Measurements from ENCODE around the gene MDM2. TPM values are rescaled to one million over a fixed set of nuclear protein-coding genes. Genes with fewer than 3 reads are reported as not detected.
"Not testable (repeated sequence)": the region's sequence is repeated elsewhere in the genome, so short reads cannot be mapped to it uniquely, and the experiment has no call there.

MDM2 gene
- total and polyA plus RNA-seq, 5 experiments from 2014 or later, result 7.6 to 90.4 (median 17.9) TPM

DNA sequence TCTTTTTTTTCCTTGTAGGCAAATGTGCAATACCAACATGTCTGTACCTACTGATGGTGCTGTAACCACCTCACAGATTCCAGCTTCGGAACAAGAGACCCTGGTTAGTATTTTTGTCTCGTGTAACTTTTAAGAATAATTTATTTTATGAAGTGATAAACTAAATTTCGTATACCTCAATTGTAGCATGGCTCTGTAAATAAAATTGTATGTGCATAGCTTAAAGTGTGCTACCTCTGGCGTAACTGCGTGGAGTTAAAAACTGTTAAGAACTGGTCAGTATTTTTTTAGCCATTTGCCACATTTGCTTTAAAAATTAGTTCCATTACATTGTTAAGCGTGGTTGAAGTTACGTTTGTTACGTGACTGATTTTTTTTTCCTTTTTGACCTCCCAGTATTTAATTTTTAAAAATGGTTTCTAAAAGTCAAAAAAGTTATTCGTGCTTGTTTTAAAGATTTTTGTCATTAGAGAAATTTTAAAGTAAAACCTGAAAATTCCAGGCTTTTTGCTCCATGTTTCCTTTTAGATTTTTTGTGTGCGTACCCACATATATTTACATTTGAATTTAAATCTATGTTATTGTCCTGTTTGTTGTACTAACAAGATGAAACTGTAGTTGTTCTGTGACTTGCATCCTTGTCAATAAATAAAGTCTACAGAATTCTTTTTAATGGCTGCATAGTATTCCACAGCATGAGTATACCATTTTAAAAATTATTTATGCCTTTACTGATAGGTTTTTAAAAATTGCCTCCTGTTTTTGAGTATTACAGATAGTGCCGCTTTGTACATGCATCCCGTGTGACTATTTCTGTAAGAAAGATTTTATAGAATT lies 1.4 kb downstream of the MDM2 start:
- Mint-ChIP-seq H3K27ac (peak overlapping the region; percentile 94 to 99 (median 98)), H3K9me3 (no peaks in the 10 kb centered on the region), H3K4me1 (peaks cover 10 to 49% (median 35%) of the 10 kb centered on the region in 4 donors), H3K27me3 (no peaks in the 10 kb centered on the region), H3K4me3 (peak overlapping the region; percentile 89 to 97 (median 94)), H3K36me3 (peaks cover 5 to 43% (median 6%) of the 10 kb centered on the region in 3 donors)
- POLR2A ChIA-PET, result interaction anchor here (1.1 to 3.3 kb wide), 4 partner anchors 10 to 1540 kb away, joined by 4 to 57 read pairs (median 10); partner anchors contain the start of genes CAND1 and SLC35E3
- DNase-seq (no peak), ATAC-seq (no peak)

DNA sequence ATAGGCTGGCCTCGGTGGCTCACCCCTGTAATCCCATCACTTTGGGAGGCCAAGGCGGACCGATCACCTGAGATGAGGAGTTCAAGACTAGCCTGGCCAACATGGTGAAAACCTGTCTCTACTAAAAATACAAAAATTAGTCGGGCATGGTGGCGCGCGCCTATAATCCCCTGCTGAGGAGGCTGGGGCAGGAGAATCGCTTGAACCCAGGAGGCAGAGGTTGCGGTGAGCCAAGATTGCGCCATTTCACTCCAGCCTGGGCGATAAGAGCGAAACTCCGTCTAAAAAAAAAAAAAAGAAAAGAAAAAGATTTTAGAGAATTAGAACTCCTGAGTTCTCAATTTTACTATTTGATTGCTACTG lies 2.0 kb downstream of the MDM2 start:
- H3K4me1 Mint-ChIP-seq, result peaks cover 11 to 55% (median 41%) of the 10 kb centered on the region in 4 donors
- H3K36me3 Mint-ChIP-seq, result peaks cover 5 to 49% (median 7%) of the 10 kb centered on the region in 3 donors
- POLR2A ChIA-PET, result not testable (repeated sequence)

DNA sequence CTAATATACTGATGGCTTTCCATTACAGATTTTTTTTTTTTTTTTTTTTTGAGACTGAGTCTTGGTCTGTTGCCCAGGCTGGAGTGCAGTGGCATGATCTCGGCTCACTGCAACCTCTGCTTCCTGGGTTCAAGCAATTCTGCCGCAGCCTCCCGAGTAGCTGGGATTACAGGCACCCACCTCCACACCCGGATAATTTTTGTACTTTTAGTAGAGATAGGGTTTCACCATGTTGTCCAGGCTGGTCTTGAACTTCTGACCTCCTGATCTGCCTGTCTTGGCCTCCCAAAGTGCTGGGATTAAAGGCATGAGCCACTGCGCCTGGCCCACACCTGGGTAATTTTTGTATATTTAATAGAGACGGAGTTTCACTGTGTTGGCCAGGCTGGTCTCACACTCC lies 3.6 kb downstream of the MDM2 start:
- Mint-ChIP-seq H3K36me3 (peaks cover 5 to 63% (median 9%) of the 10 kb centered on the region in 3 donors), H3K4me3 (peak overlapping the region in 1 of 10 donors; percentile 32), H3K27ac (peak overlapping the region in 5 of 10 donors; percentile 36 to 73 (median 42)), H3K4me1 (peaks cover 15 to 65% (median 47%) of the 10 kb centered on the region in 4 donors)
- H3K9me3 Mint-ChIP-seq, H3K27me3 Mint-ChIP-seq, DNase-seq, ATAC-seq: not testable (repeated sequence)
- POLR2A ChIA-PET, result interaction anchor here (0.7 kb wide), 1 partner anchor 31 kb away, joined by 3 read pairs; no protein-coding TSS in a partner anchor

More for the DNA sequence above, 2.0 kb downstream of the MDM2 start:
- Mint-ChIP-seq H3K4me3 (peak overlapping the region; percentile 22 to 96 (median 90)), H3K27ac (peak overlapping the region in 6 of 10 donors; percentile 40 to 98 (median 78))
- H3K27me3 Mint-ChIP-seq, DNase-seq, H3K9me3 Mint-ChIP-seq, ATAC-seq: not testable (repeated sequence)

- ATAC-seq, result no peak
- H3K9me3 Mint-ChIP-seq, result no peaks in the 10 kb centered on the region
- H3K4me1 Mint-ChIP-seq, result peaks cover 11 to 63% (median 41%) of the 10 kb centered on the region in 4 donors
- peak overlapping the region in 9 of 10 donors; percentile 1 to 66 (median 49) for H3K27ac Mint-ChIP-seq
- POLR2A ChIA-PET, result interaction anchor here (1.1 kb wide), 1 partner anchor 9 kb away, joined by 5 read pairs; no protein-coding TSS in a partner anchor
- peaks cover 5 to 72% (median 9%) of the 10 kb centered on the region in 3 donors for H3K36me3 Mint-ChIP-seq
- no peak for DNase-seq
- no peaks in the 10 kb centered on the region for H3K27me3 Mint-ChIP-seq
- peak overlapping the region in 4 of 10 donors; percentile 12 to 34 (median 26) for H3K4me3 Mint-ChIP-seq
Measured at GRCh38 chr12:68812553-68813241, 4.7 kb downstream of the MDM2 start.

DNA sequence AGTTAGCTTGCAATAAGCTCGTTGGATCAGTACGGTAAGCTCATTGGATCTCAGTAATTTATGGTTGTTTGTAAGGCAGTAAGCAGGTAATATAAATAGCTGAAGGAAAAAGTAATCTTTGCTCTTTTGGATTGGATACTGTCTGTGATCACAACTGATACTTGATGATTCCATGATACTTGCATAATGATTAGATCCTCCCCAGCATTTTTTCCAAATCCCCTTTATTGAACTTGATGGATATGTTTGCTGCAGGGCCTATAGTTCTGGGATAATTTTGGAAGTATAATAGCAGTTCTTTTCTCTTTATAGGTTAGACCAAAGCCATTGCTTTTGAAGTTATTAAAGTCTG lies 5.2 kb downstream of the MDM2 start:
- POLR2A ChIA-PET, result interaction anchor here (1.1 kb wide), 1 partner anchor 8 kb away, joined by 5 read pairs; no protein-coding TSS in a partner anchor
- no peaks in the 10 kb centered on the region for H3K9me3 Mint-ChIP-seq
- H3K27me3 Mint-ChIP-seq, result no peaks in the 10 kb centered on the region
- ATAC-seq (no peak), DNase-seq (no peak)
- peaks cover 5 to 72% (median 9%) of the 10 kb centered on the region in 3 donors for H3K36me3 Mint-ChIP-seq
- peak overlapping the region in 4 of 10 donors; percentile 4 to 55 (median 28) for H3K27ac Mint-ChIP-seq
- H3K4me3 Mint-ChIP-seq, result peak overlapping the region in 1 of 10 donors; percentile 25
- peaks cover 11 to 63% (median 41%) of the 10 kb centered on the region in 4 donors for H3K4me1 Mint-ChIP-seq

- POLR2A ChIA-PET, result no interaction called here
- Mint-ChIP-seq H3K36me3 (peaks cover 0 to 81% (median 14%) of the 10 kb centered on the region in 3 donors), H3K4me3 (peak overlapping the region in 3 of 10 donors; percentile 1 to 42 (median 20)), H3K9me3 (no peaks in the 10 kb centered on the region), H3K27me3 (no peaks in the 10 kb centered on the region), H3K27ac (peak overlapping the region in 7 of 10 donors; percentile 1 to 50 (median 25)), H3K4me1 (peaks cover 10 to 60% (median 38%) of the 10 kb centered on the region in 4 donors)
- ATAC-seq, result no peak
- no peak for DNase-seq
Measured at GRCh38 chr12:68814490-68815231, 6.7 kb downstream of the MDM2 start.

DNA sequence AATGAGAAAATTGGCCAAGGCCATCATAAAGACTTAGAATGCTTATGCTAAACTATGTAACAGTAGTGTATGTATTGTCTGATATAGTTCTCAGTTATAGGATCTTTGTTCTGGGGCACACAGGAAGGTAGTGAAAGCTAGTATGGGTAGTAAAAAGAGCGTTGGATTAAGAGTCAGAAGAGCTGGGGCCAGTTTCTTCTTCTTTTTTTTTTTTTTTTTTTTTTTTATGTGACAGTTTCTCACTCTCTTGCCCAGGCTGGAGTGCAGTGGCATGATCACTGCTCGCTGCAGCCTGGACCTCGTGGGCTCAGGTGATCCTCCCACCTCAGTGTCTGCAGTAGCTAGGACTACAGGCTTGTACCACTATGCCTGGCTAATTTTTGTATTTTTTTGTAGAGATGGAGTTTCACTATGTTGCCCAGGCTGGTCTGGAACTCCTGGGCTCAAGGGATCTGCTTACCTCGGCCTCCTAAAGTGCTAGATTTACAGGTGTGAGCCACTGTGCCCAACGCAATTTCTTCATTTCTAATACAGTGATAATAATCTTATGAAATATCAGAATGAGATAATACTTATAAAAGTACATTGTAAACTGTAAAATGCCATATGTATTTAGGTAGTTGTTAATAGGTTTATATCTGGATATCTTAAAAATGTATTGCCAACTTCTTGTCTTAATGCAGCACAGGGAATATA lies 7.4 kb downstream of the MDM2 start:
- no peaks in the 10 kb centered on the region for H3K9me3 Mint-ChIP-seq
- POLR2A ChIA-PET, result interaction anchor here (0.6 kb wide), 2 partner anchors 12 to 24 kb away, joined by 3 to 8 read pairs; no protein-coding TSS in a partner anchor
- DNase-seq, result no peak
- peak overlapping the region in 5 of 10 donors; percentile 1 to 42 (median 20) for H3K4me3 Mint-ChIP-seq
- peaks cover 10 to 63% (median 37%) of the 10 kb centered on the region in 4 donors for H3K4me1 Mint-ChIP-seq
- H3K27ac Mint-ChIP-seq, result peak overlapping the region in 6 of 10 donors; percentile 2 to 50 (median 18)
- ATAC-seq, result no peak
- H3K27me3 Mint-ChIP-seq, result no peaks in the 10 kb centered on the region
- peaks cover 0 to 82% (median 12%) of the 10 kb centered on the region in 3 donors for H3K36me3 Mint-ChIP-seq

DNA sequence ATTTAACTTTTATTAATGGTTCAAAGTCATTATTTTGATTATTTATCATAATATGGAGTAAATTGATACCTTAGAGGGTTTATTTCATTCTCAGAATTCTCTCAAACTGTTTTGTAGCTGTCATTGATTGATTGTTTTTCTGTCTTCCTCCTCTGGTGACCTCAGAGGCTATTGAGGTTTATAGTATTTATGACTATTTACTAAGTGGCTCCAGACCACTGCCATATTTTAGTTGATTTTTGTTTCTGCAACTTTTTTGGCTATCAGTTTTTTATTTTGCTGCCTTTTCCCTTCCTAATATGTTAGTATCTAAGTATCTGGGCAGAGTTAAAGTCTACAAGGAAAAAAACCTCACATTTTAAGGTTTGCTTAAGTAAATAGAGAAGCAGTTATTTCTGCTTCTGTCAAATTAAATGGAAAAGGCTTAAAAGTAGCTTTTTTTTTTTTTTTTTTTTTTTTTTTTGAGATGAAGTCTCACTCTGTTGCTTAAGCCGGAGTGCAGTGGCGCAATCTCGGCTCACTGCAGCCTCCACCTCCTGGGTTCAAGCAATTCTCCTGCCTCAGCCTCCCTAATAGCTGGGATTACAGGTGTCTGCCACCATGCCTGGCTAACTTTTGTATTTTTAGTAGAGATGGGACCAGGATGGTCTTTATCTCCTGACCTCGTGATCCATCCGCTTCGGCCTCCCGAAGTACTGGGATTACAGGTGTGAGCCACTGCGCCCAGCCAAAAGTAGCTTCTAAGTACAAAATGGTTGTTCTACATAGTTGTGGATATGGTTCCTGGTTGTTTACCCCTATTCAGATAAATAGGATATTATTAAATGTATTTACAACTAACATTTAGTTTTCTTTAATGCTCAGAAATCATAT lies 8.2 kb downstream of the MDM2 start:
- peaks cover 8 to 63% (median 36%) of the 10 kb centered on the region in 4 donors for H3K4me1 Mint-ChIP-seq
- DNase-seq, result no peak
- POLR2A ChIA-PET, result interaction anchor here (0.6 to 2.7 kb wide), 3 partner anchors 9 to 23 kb away, joined by 3 to 10 read pairs (median 8); partner anchors contain the start of gene MDM2
- H3K9me3 Mint-ChIP-seq, result no peaks in the 10 kb centered on the region
- no peaks in the 10 kb centered on the region for H3K27me3 Mint-ChIP-seq
- peak overlapping the region in 4 of 10 donors; percentile 15 to 75 (median 47) for H3K27ac Mint-ChIP-seq
- H3K36me3 Mint-ChIP-seq, result peaks cover 0 to 83% (median 12%) of the 10 kb centered on the region in 3 donors
- H3K4me3 Mint-ChIP-seq, result no peak overlapping the region
- no peak for ATAC-seq

- Mint-ChIP-seq H3K36me3 (peaks cover 0 to 84% (median 18%) of the 10 kb centered on the region in 3 donors), H3K27ac (peak overlapping the region in 1 of 10 donors; percentile 78), H3K4me1 (peaks cover 5 to 44% (median 21%) of the 10 kb centered on the region in 4 donors)
- POLR2A ChIA-PET, result interaction anchor here (1.5 kb wide), 1 partner anchor 11 kb away, joined by 9 read pairs; the partner anchor contains the start of gene MDM2
- DNase-seq, H3K9me3 Mint-ChIP-seq, ATAC-seq, H3K27me3 Mint-ChIP-seq, H3K4me3 Mint-ChIP-seq: not testable (repeated sequence)
Measured at GRCh38 chr12:68819481-68819880, 11.5 kb downstream of the MDM2 start.

DNA sequence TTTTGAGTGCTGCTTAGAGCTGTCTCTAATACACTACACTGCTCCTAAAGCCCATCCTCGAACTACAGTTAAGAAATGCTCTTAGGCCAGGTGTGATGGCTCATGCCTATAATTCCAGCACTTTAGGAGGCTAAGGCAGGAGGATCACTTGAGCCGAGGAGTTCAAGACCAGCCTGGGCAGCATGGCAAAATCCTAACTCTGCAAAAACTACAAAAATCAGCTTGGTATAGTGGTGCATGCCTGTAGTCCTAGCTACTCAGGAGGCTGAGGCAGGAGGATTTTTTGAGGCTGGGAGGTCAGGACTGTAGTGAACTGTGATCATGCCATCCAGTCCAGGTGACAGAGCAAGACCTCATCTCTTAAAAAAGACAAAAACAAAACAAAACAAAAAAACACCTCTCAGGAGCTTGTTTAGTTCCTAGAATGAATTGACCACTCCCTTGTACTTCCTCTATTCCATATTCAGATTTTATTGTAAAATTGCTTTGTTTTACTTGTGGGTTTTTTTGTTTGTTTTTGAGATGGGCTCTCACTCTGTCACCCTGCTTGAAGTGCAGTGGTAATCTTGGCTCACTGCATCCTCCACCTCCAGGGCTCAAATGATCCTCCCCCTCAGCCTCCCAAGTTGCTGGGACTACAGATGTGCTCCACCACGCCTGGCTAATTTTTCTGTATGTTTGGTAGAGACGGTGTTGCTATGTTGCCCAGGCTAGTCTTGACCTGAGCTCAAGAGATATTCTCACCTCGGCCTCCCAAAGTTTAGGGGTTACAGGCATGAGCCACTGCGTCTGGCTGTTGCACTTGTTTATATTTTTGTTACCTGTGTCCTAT lies 13.6 kb downstream of the MDM2 start:
- no peaks in the 10 kb centered on the region for H3K9me3 Mint-ChIP-seq
- DNase-seq (no peak), ATAC-seq (no peak)
- POLR2A ChIA-PET, result interaction anchor here (1.6 kb wide), 1 partner anchor 9 kb away, joined by 5 read pairs; no protein-coding TSS in a partner anchor
- H3K36me3 Mint-ChIP-seq, result peaks cover 5 to 83% (median 21%) of the 10 kb centered on the region in 3 donors
- H3K4me1 Mint-ChIP-seq, result peaks cover 0 to 29% (median 10%) of the 10 kb centered on the region in 4 donors
- no peaks in the 10 kb centered on the region for H3K27me3 Mint-ChIP-seq
- peak overlapping the region in 9 of 10 donors; percentile 43 to 87 (median 77) for H3K27ac Mint-ChIP-seq
- no peak overlapping the region for H3K4me3 Mint-ChIP-seq

Data from naive thymus-derived CD8-positive, alpha-beta T cell (primary cell).